Measurements from ENCODE around the gene LYSMD1. TPM values are rescaled to one million over a fixed set of nuclear protein-coding genes. Genes with fewer than 3 reads are reported as not detected.
A peak's percentile ranks its signal among the peaks of the same experiment; 100 is the strongest.

LYSMD1 gene
- total RNA-seq, 1 donor from 2014 or later: 3.2 TPM

DNA sequence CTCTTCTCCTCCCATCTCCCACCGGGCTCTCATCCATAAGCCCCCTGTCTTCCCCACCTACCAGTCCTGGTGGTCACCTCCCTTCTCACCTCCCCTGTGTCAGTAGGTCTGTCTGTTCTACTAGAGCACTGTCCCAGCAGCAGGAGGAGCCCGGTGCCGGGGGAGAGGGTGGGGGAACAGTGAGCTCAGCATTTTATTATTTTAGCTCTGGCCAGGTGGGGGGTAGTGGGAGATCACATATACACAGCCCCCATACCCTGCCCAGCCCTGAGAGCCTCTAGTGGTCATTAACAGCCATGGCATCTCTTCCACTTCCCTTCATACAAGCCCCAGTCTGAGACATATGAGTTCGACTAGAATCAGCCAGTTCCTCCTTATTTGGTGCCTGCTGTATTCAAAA, 10.2 kb upstream of the LYSMD1 start, which contains the start of gene TMOD4:
TMOD4 (minus strand) TSS at position 119 of the 400 bp plus-strand sequence. CDS start 1,106 bp downstream, outside the sequence.
- DNase-seq (ENCODE audit: low read depth in 2 of 2): peak in 1 of 2 donors; percentile 45

- DNase-seq (ENCODE audit: low read depth in 2 of 2): peak in 1 of 2 donors; percentile 39
Observed at GRCh38 chr1:151175041-151175741, 9.5 kb upstream of the LYSMD1 start.

- DNase-seq (ENCODE audit: low read depth in 2 of 2): no peak
Observed at GRCh38 chr1:151171190-151171589, 5.5 kb upstream of the LYSMD1 start.

DNA sequence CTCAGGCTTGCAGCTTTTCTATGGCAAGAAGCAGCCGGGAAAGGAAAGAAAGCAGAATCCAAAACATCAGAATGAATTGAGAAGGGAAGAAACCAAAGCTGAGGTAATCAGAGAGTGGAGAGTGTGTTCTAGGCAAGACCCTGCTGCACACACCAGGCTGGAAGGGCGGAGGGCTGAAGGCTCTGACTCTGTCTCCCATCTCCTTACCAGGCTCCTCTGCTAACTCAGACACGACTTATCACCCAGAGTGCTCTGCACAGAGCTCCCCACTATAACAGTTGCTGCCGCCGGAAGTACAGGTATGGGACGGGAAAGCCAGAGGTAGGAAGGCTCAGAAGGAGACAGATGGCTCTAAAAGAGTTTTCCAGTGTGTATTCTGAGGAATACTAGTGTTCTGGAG, 1.4 kb upstream of the LYSMD1 start:
- DNase-seq (ENCODE audit: low read depth in 2 of 2): no peak

- peak in 1 of 2 donors; percentile 35 for DNase-seq (ENCODE audit: low read depth in 2 of 2)
Observed at GRCh38 chr1:151166505-151166956, 829 bp upstream of the LYSMD1 start.

- DNase-seq (ENCODE audit: low read depth in 2 of 2): peak in 1 of 2 donors; percentile 56
Observed at GRCh38 chr1:151165281-151165737, 393 bp downstream of the LYSMD1 start.

GRCh38 chr1:151164732-151165280, 896 bp downstream of the LYSMD1 start:
- no peak for DNase-seq (ENCODE audit: low read depth in 2 of 2)

- DNase-seq (ENCODE audit: low read depth in 2 of 2): no peak
Observed at GRCh38 chr1:151159373-151159772, 6.3 kb downstream of the LYSMD1 start.

DNA sequence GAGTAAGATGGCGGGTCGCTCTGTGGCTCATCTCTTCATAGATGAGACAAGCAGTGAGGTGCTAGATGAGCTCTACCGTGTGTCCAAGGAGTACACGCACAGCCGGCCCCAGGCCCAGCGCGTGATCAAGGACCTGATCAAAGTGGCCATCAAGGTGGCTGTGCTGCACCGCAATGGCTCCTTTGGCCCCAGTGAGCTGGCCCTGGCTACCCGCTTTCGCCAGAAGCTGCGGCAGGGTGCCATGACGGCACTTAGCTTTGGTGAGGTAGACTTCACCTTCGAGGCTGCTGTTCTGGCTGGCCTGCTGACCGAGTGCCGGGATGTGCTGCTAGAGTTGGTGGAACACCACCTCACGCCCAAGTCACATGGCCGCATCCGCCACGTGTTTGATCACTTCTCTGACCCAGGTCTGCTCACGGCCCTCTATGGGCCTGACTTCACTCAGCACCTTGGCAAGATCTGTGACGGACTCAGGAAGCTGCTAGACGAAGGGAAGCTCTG, 6.9 kb downstream of the LYSMD1 start:
- peak in 1 of 2 donors; percentile 30 for DNase-seq (ENCODE audit: low read depth in 2 of 2)

DNA sequence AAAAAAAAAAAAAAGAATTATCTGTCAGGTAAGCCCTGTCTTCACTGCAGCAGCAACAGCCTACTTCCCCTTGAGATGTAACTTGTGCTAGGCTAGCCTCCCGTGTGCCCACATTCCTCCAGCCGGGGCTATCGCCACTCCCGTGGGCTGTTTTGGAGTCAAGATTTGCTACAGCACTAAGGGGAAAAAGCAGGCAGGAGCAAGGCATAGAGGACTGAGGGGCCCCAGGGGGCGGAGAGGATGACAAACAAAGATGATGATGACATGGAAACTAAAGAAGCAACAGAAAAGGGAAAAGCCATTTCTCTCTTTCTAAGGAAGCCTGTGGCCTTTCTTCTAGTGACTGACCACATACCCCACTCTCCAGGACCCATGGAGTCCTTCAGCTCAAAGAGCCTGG, 7.4 kb downstream of the LYSMD1 start:
- DNase-seq (ENCODE audit: low read depth in 2 of 2): no peak

- DNase-seq (ENCODE audit: low read depth in 2 of 2): no peak
Observed at GRCh38 chr1:151157067-151157531, 8.6 kb downstream of the LYSMD1 start.

- no peak for DNase-seq (ENCODE audit: low read depth in 2 of 2)
Observed at GRCh38 chr1:151156515-151156819, 9.2 kb downstream of the LYSMD1 start, which contains the start of gene TNFAIP8L2. Gene TNFAIP8L2, plus strand, starts transcription at chr1:151156649. Its CDS starts 2,049 bp downstream, at chr1:151158698.

DNA sequence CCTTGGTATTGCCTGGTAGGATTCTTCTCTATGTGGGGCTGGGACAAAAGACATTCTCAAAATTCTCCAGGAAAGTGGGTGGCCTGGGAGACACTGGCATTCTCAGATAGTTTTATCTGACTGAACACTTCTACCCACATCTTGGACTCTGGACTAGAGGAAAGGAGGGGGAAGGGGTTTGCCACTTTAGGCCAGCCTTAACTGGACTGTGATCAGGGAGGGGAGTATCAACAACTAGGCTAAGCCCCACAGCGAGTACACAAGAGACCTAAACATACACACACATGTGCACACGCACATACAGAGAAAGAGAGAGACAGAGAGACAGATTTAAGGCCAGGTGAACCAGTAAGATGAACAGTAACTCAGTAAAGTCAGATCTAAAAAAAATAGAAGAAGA, 18.0 kb downstream of the LYSMD1 start:
- DNase-seq (ENCODE audit: low read depth in 2 of 2): no peak

GRCh38 chr1:151147132-151147503, 18.6 kb downstream of the LYSMD1 start:
- peak in 1 of 2 donors; percentile 32 for DNase-seq (ENCODE audit: low read depth in 2 of 2)

GRCh38 chr1:151146412-151147131, 19.1 kb downstream of the LYSMD1 start, which contains the start of gene SEMA6C:
Gene SEMA6C, minus strand, starts transcription at chr1:151146631. Its CDS starts 4,010 bp downstream, at chr1:151142621.
- DNase-seq (ENCODE audit: low read depth in 2 of 2): peak; percentile 73 to 94

- no peak for DNase-seq (ENCODE audit: low read depth in 2 of 2)
Observed at GRCh38 chr1:151146072-151146411, 19.7 kb downstream of the LYSMD1 start.

DNA sequence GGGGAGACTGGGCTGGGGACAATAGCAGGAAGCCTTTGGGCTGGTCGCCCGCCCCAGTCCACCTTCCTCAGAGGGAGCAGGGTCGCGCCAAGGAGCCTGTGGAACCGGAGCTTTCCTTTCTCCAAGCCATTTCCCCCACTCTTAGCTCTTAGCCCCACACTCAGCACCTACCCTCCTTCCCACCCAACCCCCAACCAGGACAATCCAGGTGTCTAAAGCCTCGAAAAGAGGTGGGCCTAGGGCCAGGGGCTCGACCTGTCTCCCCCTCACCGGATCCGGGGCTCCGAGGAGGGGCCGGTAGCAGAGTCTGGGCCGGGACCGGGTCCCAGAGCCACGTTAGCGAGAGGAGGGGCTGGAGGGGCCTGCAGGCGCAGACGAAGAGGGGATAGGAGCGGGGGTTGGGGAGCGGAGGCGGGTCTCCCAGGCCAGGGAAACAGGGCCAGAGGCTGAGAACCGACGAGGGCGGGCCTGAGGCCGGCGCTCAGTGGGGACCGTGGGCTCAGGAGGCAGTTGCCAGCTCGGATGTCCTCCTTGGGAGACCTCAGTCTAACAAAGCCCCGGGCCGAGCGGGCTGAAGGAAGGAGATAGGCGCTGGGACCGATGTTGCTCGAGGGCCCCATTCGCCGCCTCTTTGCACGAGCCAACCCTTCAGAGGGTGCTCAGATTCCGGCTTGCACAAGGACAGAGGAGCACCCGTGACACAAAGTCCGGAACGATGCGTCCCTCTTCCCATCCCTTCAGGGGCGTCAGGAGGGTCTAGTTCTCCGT, 20.2 kb downstream of the LYSMD1 start:
- DNase-seq (ENCODE audit: low read depth in 2 of 2): no peak

- DNase-seq (ENCODE audit: low read depth in 2 of 2): peak in 1 of 2 donors; percentile 29
Observed at GRCh38 chr1:151144474-151145303, 21.0 kb downstream of the LYSMD1 start.

DNA sequence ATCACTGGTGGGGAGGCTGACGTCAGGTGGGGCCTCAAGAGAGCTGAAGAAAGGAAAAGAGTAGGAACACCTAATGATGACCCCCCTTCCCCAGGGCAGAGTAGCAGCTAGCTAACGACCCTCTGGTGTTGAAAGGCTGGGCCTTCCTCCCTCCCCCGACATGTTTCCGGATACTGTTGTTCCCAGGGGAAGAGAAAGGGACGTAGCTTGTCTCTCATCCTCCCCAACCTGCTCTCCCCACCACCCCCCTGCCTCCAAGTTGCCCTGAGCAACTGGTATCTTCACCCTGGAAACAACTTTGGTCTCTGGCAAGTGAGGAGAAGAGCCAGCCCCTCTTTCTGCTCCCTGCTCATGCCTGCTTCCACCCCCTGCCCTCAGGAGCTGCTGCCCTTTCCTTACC, 21.7 kb downstream of the LYSMD1 start:
- DNase-seq (ENCODE audit: low read depth in 2 of 2): no peak

GRCh38 chr1:151143057-151143435, 22.7 kb downstream of the LYSMD1 start:
- DNase-seq (ENCODE audit: low read depth in 2 of 2): no peak

All from dermis microvascular lymphatic vessel endothelial cell (primary cell).